Gastrocnemius medialis (tissue), 4 donors: ENCODE data around the gene PRSS8.

Experiments used
- CTCF ChIP-seq, 5 experiments: fragments of 450-650 bp in 3 of 5; fragments of 200-600 bp in 2 of 5; sonication (generic) in 2 of 5; IDR thresholded peaks in 4 of 5; conservative IDR thresholded peaks in 1 of 5; 1 replicate in 4 of 5; 2 replicates in 1 of 5; pipeline ENCODE4 v1.5.1; 2016 to 2019; ENCODE audit warnings: antibody characterized with exemption in 5 of 5, mild to moderate bottlenecking in 3 of 5, moderate library complexity in 3 of 5
- POLR2A ChIP-seq, 2 donors: fragments of 450-650 bp; IDR thresholded peaks; one replicate each; pipeline ENCODE4 v1.6.1; 2017; ENCODE audit warnings: antibody characterized with exemption in 2 of 2, mild to moderate bottlenecking in 2 of 2, moderate library complexity in 2 of 2

GRCh38 chr16:31094088-31094423 is 41.5 kb downstream of the PRSS8 start:
- TF ChIP-seq CTCF (IDR thresholded peaks at IDR 0.05 in 4 of 5, conservative IDR thresholded peaks at IDR 0.05 in 1 of 5) (no peak), POLR2A (IDR thresholded peaks at IDR 0.05) (no peak)
